ENCODE data around the gene ADAMTS20. TPM values are rescaled to one million over a fixed set of nuclear protein-coding genes. Genes with fewer than 3 reads are reported as not detected.

The ADAMTS20 gene
- total RNA-seq, 1 experiment from 2014 or later = 0.17 TPM

- ChIA-PET POLR2A (ENCODE audit: low non-redundant PET) (no interaction called here), CTCF (no interaction called here)
- no TSS peak for BruUV-seq (replicated peaks)
- intact Hi-C loops (cut with micrococcal nuclease; ENCODE audit: unreplicated experiment) = no loop called here
- Histone ChIP-seq H3K36me3 (ENCODE audit: insufficient read depth, low read length, poor library complexity, severe bottlenecking) (no peaks in the 10 kb centered on the region), H3K4me1 (ENCODE audit: insufficient read depth, low read length, poor library complexity, severe bottlenecking) (peaks cover 4% of the 10 kb centered on the region), H3K4me3 (ENCODE audit: low read depth, low read length, poor library complexity, severe bottlenecking) (no peak overlapping the region), H3K27me3 (replicated peaks; ENCODE audit: insufficient read depth, low read depth, low read length, poor library complexity) (peaks cover 3% of the 10 kb centered on the region), H3K9me3 (ENCODE audit: low read depth, low read length, poor library complexity, severe bottlenecking) (peaks cover 11% of the 10 kb centered on the region), H3K27ac (ENCODE audit: low read depth, low read length, poor library complexity, severe bottlenecking) (no peak overlapping the region)
- TF ChIP-seq EZH2 (IDR thresholded peaks at IDR 0.05; ENCODE audit: borderline replicate concordance, low read depth, low read length, poor library complexity, severe bottlenecking) (no peak), CTCF (conservative IDR thresholded peaks at IDR 0.05; ENCODE audit: low read depth, low read length) (no peak)
- no peak for DNase-seq (ENCODE audit: low spot score)
Observed at GRCh38 chr12:43556057-43556456, 4.1 kb upstream of the ADAMTS20 start.

DNA sequence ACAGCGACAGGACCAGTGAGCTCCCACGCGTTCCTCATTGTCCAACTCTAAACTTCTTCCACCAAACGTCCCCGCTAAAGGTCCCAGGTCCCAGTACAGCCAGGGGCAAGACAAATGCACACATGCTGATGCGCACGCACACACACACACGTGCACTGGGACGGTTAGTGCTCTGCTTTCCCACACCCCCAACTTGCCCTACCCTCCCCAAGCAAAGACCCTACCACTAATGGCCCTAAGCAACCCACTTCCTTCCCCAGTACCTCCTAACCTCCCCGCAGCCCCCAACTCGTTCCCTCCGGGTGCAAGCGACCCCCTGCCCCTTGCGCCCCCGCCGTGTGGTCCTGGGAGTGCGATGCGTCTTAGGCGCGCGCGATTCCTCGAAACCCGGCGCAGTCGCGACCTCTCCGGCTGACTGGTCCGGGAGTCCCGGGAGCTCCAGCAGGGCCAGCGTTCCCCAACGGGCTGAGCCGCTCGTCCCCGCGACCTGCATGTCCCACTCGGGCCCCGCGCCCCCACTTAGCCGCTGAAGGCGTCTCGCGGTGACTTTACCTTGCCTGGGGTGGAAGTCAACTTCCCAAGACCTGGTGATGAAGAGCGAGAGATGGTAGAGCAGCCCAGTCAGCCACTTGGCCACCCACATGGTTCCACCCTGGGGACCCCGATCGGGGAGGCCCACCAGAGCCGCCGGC lies 578 bp downstream of the ADAMTS20 start:
- Histone ChIP-seq H3K27me3 (replicated peaks; ENCODE audit: insufficient read depth, low read depth, low read length, poor library complexity) (peaks cover 14% of the 10 kb centered on the region), H3K36me3 (ENCODE audit: insufficient read depth, low read length, poor library complexity, severe bottlenecking) (no peaks in the 10 kb centered on the region), H3K4me1 (ENCODE audit: insufficient read depth, low read length, poor library complexity, severe bottlenecking) (peaks cover 4% of the 10 kb centered on the region), H3K9me3 (ENCODE audit: low read depth, low read length, poor library complexity, severe bottlenecking) (peaks cover 7% of the 10 kb centered on the region), H3K4me3 (ENCODE audit: low read depth, low read length, poor library complexity, severe bottlenecking) (peak overlapping the region; percentile 51), H3K27ac (ENCODE audit: low read depth, low read length, poor library complexity, severe bottlenecking) (no peak overlapping the region)
- TF ChIP-seq EZH2 (IDR thresholded peaks at IDR 0.05; ENCODE audit: borderline replicate concordance, low read depth, low read length, poor library complexity, severe bottlenecking) (no peak), CTCF (conservative IDR thresholded peaks at IDR 0.05; ENCODE audit: low read depth, low read length) (no peak)
- ChIA-PET POLR2A (ENCODE audit: low non-redundant PET) (no interaction called here), CTCF (no interaction called here)
- DNase-seq (ENCODE audit: low spot score) = peak; percentile 1
- intact Hi-C loops (cut with micrococcal nuclease; ENCODE audit: unreplicated experiment) = no loop called here
- BruUV-seq (replicated peaks) = no TSS peak

DNA sequence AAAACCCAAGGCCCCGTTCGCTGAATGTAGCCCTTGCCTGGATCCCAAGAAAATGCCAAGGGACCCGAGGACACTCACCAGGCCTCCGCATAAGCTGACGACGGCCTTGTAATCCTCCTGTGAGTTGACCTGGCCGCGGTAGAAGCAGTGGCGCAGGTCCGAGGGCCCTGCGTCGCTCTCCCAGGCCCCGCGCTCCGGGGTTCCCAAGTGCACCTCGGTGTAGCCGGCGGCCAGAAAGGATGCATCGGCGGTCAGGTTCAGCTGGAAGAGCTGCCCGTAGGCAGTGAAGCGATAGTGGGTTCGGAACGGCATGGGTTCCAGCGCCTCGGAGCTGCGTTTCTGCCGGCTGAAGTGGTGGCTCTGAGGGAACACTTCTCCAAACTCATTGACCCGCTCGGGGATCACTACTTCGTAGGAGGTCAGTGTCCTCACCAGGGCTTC lies 1.2 kb downstream of the ADAMTS20 start:
- intact Hi-C loops (cut with micrococcal nuclease; ENCODE audit: unreplicated experiment) = no loop called here
- H3K27me3 ChIP-seq (replicated peaks; ENCODE audit: insufficient read depth, low read depth, low read length, poor library complexity) = peaks cover 14% of the 10 kb centered on the region
- TF ChIP-seq EZH2 (IDR thresholded peaks at IDR 0.05; ENCODE audit: borderline replicate concordance, low read depth, low read length, poor library complexity, severe bottlenecking) (no peak), CTCF (conservative IDR thresholded peaks at IDR 0.05; ENCODE audit: low read depth, low read length) (no peak)
- POLR2A ChIA-PET (ENCODE audit: low non-redundant PET) = no interaction called here
- no TSS peak for BruUV-seq (replicated peaks)
- H3K4me1 ChIP-seq (ENCODE audit: insufficient read depth, low read length, poor library complexity, severe bottlenecking) = peaks cover 4% of the 10 kb centered on the region
- no peak for DNase-seq (ENCODE audit: low spot score)
- H3K9me3 ChIP-seq (ENCODE audit: low read depth, low read length, poor library complexity, severe bottlenecking) = peaks cover 4% of the 10 kb centered on the region
- CTCF ChIA-PET = no interaction called here
- H3K27ac ChIP-seq (ENCODE audit: low read depth, low read length, poor library complexity, severe bottlenecking) = no peak overlapping the region
- no peaks in the 10 kb centered on the region for H3K36me3 ChIP-seq (ENCODE audit: insufficient read depth, low read length, poor library complexity, severe bottlenecking)
- H3K4me3 ChIP-seq (ENCODE audit: low read depth, low read length, poor library complexity, severe bottlenecking) = no peak overlapping the region

Data from A673 (cell line).